ENCODE measurements around the gene GABRG3.

GABRG3 gene

GRCh38 chr15:27433604-27434003 is 462.6 kb downstream of the GABRG3 start:
- H3K9me3 ChIP-seq (ENCODE audit: control insufficient read depth, insufficient read depth, low read depth, low read length): no peaks in the 10 kb centered on the region
- H3K4me3 ChIP-seq (ENCODE audit: low read depth, low read length): no peak overlapping the region
- ChIA-PET CTCF (no interaction called here), POLR2A (no interaction called here)
- H3K36me3 ChIP-seq (ENCODE audit: control insufficient read depth in 2 of 2, insufficient read depth in 1 of 2, low read length in 2 of 2): no peaks in the 10 kb centered on the region
- TF ChIP-seq ZNF146 (tag by site-specific recombination; IDR thresholded peaks at IDR 0.05) (no peak), ZNF2 (tag by site-specific recombination; IDR thresholded peaks at IDR 0.05) (no peak), ZFP41 (tag by site-specific recombination; IDR thresholded peaks at IDR 0.05; ENCODE audit: borderline replicate concordance) (no peak), ZNF645 (tag by site-specific recombination; IDR thresholded peaks at IDR 0.05) (no peak), ZNF239 (tag by site-specific recombination; IDR thresholded peaks at IDR 0.05) (no peak), ZNF140 (tag by site-specific recombination; IDR thresholded peaks at IDR 0.05) (no peak), GLI4 (tag by site-specific recombination; IDR thresholded peaks at IDR 0.05) (no peak), ZNF391 (tag by site-specific recombination; IDR thresholded peaks at IDR 0.05; ENCODE audit: borderline replicate concordance, low read depth) (no peak), ZBTB26 (tag by site-specific recombination; optimal IDR thresholded peaks at IDR 0.05) (no peak), ZNF624 (tag by site-specific recombination; IDR thresholded peaks at IDR 0.05) (no peak), ZBTB10 (tag by site-specific recombination; IDR thresholded peaks at IDR 0.05) (no peak), ZNF221 (tag by site-specific recombination; IDR thresholded peaks at IDR 0.05; ENCODE audit: borderline replicate concordance) (no peak), ZNF473 (tag by site-specific recombination; IDR thresholded peaks at IDR 0.05) (no peak), ZNF768 (tag by site-specific recombination; IDR thresholded peaks at IDR 0.05) (no peak), ZNF623 (tag by site-specific recombination; IDR thresholded peaks at IDR 0.05) (no peak), ZNF311 (tag by site-specific recombination; IDR thresholded peaks at IDR 0.05; ENCODE audit: borderline replicate concordance) (no peak), YY1 (tag by site-specific recombination; IDR thresholded peaks at IDR 0.05) (no peak), ZBTB1 (tag by site-specific recombination; IDR thresholded peaks at IDR 0.05) (no peak), ZNF37A (tag by site-specific recombination; IDR thresholded peaks at IDR 0.05) (no peak)
- no peaks in the 10 kb centered on the region for H3K4me1 ChIP-seq (ENCODE audit: control insufficient read depth, insufficient read depth, low read length)
- no peak overlapping the region for H3K27ac ChIP-seq (ENCODE audit: extremely low read depth, low read depth, low read length)

GRCh38 chr15:27438403-27439375 is 467.7 kb downstream of the GABRG3 start:
- ChIA-PET CTCF (no interaction called here), POLR2A (no interaction called here)
- Histone ChIP-seq H3K4me1 (ENCODE audit: control insufficient read depth, insufficient read depth, low read length) (no peaks in the 10 kb centered on the region), H3K36me3 (ENCODE audit: control insufficient read depth in 2 of 2, insufficient read depth in 1 of 2, low read length in 2 of 2) (no peaks in the 10 kb centered on the region), H3K27ac (ENCODE audit: extremely low read depth, low read depth, low read length) (no peak overlapping the region), H3K9me3 (ENCODE audit: control insufficient read depth, insufficient read depth, low read depth, low read length) (no peaks in the 10 kb centered on the region), H3K4me3 (ENCODE audit: low read depth, low read length) (no peak overlapping the region)
- TF ChIP-seq ZNF335 (tag by site-specific recombination; conservative IDR thresholded peaks at IDR 0.05): no peak
- no peak for TF ChIP-seq TCF7L2 (IDR thresholded peaks at IDR 0.05; ENCODE audit: borderline replicate concordance, low read depth, low read length)
- no peak for TF ChIP-seq ZNF19 (tag by site-specific recombination; IDR thresholded peaks at IDR 0.05; ENCODE audit: low read depth)
- TF ChIP-seq ZNF223 (tag by site-specific recombination; IDR thresholded peaks at IDR 0.05): no peak
- TF ChIP-seq PRDM6 (tag by site-specific recombination; IDR thresholded peaks at IDR 0.05): no peak
- no peak for TF ChIP-seq ZNF548 (tag by site-specific recombination; IDR thresholded peaks at IDR 0.05)
- TF ChIP-seq ZNF274 (IDR thresholded peaks at IDR 0.05; ENCODE audit: low read length): no peak
- TF ChIP-seq ZNF274 (tag by site-specific recombination; IDR thresholded peaks at IDR 0.05; ENCODE audit: borderline replicate concordance): no peak
- no peak for TF ChIP-seq SALL2 (tag by site-specific recombination; IDR thresholded peaks at IDR 0.05; ENCODE audit: borderline replicate concordance)
- no peak for TF ChIP-seq ZSCAN30 (tag by site-specific recombination; IDR thresholded peaks at IDR 0.05)
